Aorta (tissue), 5 donors: Measurements from ENCODE around the gene GATB. TPM values are rescaled to one million over a fixed set of nuclear protein-coding genes. Genes with fewer than 3 reads are reported as not detected.

ENCODE experiments used
- ATAC-seq: fragments of 200-7000 bp; cut with Tn5 transposase; one replicate; pipeline ENCODE4 v1.9.1; 2022; ENCODE audit warnings: moderate library complexity; ENCODE audit not compliant: low FRiP score
- DNase-seq, 2 donors: peaks; one replicate each; pipeline ENCODE4 v3.0.0-alpha.2; 2020
- H3K27ac ChIP-seq, 2 donors: one replicate each; pipeline ENCODE4 v1.5.1; 2013; ENCODE audit warnings: low read length in 2 of 2, mild to moderate bottlenecking in 2 of 2, moderate library complexity in 2 of 2, control low read depth in 1 of 2, inconsistent platforms in 1 of 2, low read depth in 1 of 2
- H3K27me3 ChIP-seq, 2 donors: one replicate each; pipeline ENCODE4 v1.6.1; 2013; ENCODE audit warnings: control low read depth in 1 of 2, low read length in 1 of 2, mild to moderate bottlenecking in 1 of 2, moderate library complexity in 1 of 2; ENCODE audit not compliant: insufficient read depth in 2 of 2, control insufficient read depth in 1 of 2
- H3K36me3 ChIP-seq, 2 donors: one replicate each; pipeline ENCODE4 v1.6.1; 2013; ENCODE audit warnings: control low read depth in 1 of 2, low read length in 1 of 2, mild to moderate bottlenecking in 1 of 2; ENCODE audit not compliant: insufficient read depth in 2 of 2, control insufficient read depth in 1 of 2
- H3K4me1 ChIP-seq, 2 donors: one replicate each; pipeline ENCODE4 v1.6.1; 2013; ENCODE audit warnings: low read length in 2 of 2, control low read depth in 1 of 2, mild to moderate bottlenecking in 1 of 2, moderate library complexity in 1 of 2; ENCODE audit not compliant: insufficient read depth in 2 of 2, control insufficient read depth in 1 of 2
- H3K4me3 ChIP-seq, 2 donors: one replicate each; pipeline ENCODE4 v1.5.1; 2013; ENCODE audit warnings: low read length in 2 of 2, control low read depth in 1 of 2, mild to moderate bottlenecking in 1 of 2
- H3K9me3 ChIP-seq: one replicate; pipeline ENCODE4 v1.6.1; 2013; ENCODE audit warnings: mild to moderate bottlenecking, low read length; ENCODE audit not compliant: control insufficient read depth
- WGBS, 2 donors: extraction: QIAGEN DNeasy Blood & Tissue Kit; methylation state at CpG; one replicate each; pipeline ENCODE4 v1.1.7; 2013; 5-methylcytosine and 5-hydroxymethylcytosine counted together
- intact Hi-C, 2 donors: fragments of 100-400 bp; cut with DNase I; formaldehyde crosslinking; loops; one replicate each; pipeline versions ENCODE4 v1.14.2 to v1.15.0; 2022
- polyA plus RNA-seq, 2 donors: library from polyadenylated mRNA; stranded (reverse); fragments of 200-250 nt; gene quantifications; one replicate each; pipeline ENCODE4 v1.2.3, GENCODE V29; 2013
- total RNA-seq, 2 donors: library from RNA; stranded (reverse); fragmentation: NEBNext Ultra II Directional; extraction: Animal tissue kit (Norgen Biotek cat#: 25700); gene quantifications; one replicate each; pipeline ENCODE4 v1.2.1, GENCODE V29; 2021
- donor health status: healthy with polysubstance abuse.
- donor health status: Bipolar disorder and iron deficiency.
- donor health status: DM: no; HTN: no; CAD: no.
- donor health status: DM: no; HTN: no; CAD: no.
- donor health status: DM: yes; HTN: yes; CAD: no.

Gene GATB
- total and polyA plus RNA-seq, 4 donors: 5.2 to 13.0 (median 8.2) TPM

DNA sequence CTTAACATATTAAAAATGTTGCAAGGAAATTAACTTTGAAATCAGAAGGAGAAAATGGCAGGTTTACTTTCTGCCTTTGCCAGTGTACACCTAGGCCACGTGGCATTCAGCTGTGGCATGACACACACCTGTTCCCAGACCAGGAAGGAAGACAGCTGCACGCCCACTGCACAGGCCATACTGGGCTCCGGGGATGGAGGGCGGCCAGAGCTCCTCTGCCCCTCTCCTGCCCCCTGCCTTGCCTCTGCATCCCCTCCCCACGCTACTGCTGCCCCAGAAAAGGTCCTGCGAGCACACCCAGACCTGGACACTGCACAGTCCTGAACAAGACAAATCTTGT is 68.4 kb downstream of the GATB start:
- no peaks in the 10 kb centered on the region for H3K36me3 ChIP-seq
- no peaks in the 10 kb centered on the region for H3K9me3 ChIP-seq
- no peak overlapping the region for H3K27ac ChIP-seq
- no peak overlapping the region for H3K4me3 ChIP-seq
- no peaks in the 10 kb centered on the region for H3K4me1 ChIP-seq
- DNase-seq: no peak
- 92 to 93% methylated on average over 6 of the region's 6 CpGs for WGBS, 2 donors
- H3K27me3 ChIP-seq: no peaks in the 10 kb centered on the region
- ATAC-seq: no peak
- intact Hi-C loops: no loop called here

DNA sequence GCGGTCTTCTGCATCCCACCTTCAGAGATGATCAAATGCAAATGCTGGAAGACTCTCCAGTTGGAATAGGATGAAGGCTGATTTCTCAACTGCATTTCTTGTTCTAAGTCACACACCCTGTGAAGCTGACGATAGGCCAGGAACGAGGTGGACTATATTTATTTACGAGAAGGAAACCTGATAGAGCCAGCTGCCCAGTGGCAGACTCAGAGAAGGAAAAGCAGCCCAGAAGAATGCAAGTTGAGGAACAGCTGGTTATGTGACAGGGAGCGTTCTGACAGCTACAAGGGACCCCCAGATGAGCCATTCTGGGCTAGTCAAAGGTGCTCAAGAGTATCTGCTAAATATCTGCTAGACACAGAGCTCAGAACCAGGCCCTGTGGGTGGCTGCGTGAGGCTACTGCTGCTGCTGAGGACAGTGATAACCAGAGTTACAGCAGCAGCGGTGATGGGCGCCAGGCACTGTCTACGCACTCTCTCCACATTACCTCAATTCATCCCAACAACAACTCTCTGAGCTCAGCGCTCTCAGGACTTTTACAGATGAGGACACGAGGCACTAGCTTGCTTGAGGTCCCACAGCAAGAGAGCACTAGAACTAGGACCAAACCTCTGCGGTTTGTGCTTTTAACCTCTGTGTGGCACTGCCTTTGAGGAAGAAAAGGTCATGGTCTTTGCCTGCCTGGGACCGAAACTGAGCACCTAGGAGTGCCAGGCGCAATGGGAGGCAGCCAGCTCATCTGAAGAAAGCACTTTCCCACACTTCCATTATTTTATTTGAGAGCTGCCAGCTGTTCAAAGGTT is 69.0 kb downstream of the GATB start:
- Histone ChIP-seq H3K36me3 (no peaks in the 10 kb centered on the region), H3K4me3 (no peak overlapping the region), H3K27me3 (no peaks in the 10 kb centered on the region), H3K27ac (no peak overlapping the region), H3K4me1 (no peaks in the 10 kb centered on the region), H3K9me3 (no peaks in the 10 kb centered on the region)
- ATAC-seq: no peak
- 87 to 88% methylated on average over 14 of the region's 14 CpGs for WGBS, 2 donors
- no peak for DNase-seq
- intact Hi-C loops: no loop called here

DNA sequence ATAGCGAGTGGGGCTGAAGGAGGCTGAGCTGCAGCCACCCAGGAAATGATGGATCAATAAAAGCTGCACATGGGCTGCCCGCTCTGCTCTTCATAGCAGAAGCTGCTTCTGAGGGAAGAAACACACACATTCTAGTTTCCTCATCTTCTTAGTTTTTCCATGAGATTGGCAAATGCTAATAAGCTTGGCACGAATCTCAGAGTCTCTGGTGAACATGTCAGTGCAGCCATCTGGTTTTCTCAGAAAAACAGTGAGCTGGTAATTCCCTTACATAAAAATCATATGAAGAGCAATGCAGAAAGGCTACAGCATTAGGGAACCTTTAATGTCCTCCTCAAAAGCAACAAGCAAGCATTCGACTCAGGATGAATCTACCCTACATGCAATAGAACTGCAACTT is 69.9 kb downstream of the GATB start:
- intact Hi-C loops: no loop called here
- no peak overlapping the region for H3K27ac ChIP-seq
- no peaks in the 10 kb centered on the region for H3K27me3 ChIP-seq
- no peaks in the 10 kb centered on the region for H3K36me3 ChIP-seq
- H3K9me3 ChIP-seq: no peaks in the 10 kb centered on the region
- no peaks in the 10 kb centered on the region for H3K4me1 ChIP-seq
- no peak for DNase-seq
- 67 to 70% methylated on average over 4 of the region's 4 CpGs for WGBS, 2 donors
- no peak for ATAC-seq
- no peak overlapping the region for H3K4me3 ChIP-seq

DNA sequence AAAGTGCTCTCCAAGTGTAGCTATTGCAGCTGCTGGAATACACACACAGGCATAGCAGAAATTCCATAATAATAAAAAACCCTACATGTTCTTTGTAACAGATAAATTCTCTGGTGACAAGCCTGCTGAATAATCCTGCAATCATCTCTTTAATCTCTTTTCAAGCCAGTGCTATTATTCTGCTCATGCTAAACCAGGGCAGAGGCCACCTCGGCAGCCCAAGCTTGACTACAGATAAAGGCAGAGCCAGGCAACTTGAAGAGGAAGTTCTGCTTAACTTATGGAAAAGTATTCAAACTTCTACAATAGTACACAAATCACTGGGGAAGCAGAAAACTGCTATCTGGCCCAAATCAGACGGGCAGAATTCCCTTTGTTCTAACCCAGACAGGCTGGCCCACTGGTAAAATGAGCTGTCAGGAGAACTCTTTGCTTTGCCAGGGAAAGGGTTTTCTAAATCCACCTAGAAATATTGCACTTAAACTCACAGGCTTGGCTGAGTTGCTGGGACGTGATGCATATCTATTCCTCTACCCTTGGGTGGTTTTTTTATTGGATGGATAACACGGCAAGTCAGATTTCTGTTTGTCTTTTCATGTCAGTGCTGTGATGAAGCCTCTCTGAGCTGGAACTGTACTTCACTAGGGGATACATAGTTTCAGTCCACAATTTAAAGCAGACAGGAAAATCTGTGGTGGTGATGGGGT is 70.5 kb downstream of the GATB start:
- H3K9me3 ChIP-seq: no peaks in the 10 kb centered on the region
- ATAC-seq: no peak
- intact Hi-C loops: no loop called here
- H3K27me3 ChIP-seq: no peaks in the 10 kb centered on the region
- H3K36me3 ChIP-seq: no peaks in the 10 kb centered on the region
- 42 to 48% methylated on average over 4 of the region's 4 CpGs for WGBS, 2 donors
- H3K4me3 ChIP-seq: no peak overlapping the region
- H3K4me1 ChIP-seq: no peaks in the 10 kb centered on the region
- no peak overlapping the region for H3K27ac ChIP-seq
- DNase-seq: no peak

DNA sequence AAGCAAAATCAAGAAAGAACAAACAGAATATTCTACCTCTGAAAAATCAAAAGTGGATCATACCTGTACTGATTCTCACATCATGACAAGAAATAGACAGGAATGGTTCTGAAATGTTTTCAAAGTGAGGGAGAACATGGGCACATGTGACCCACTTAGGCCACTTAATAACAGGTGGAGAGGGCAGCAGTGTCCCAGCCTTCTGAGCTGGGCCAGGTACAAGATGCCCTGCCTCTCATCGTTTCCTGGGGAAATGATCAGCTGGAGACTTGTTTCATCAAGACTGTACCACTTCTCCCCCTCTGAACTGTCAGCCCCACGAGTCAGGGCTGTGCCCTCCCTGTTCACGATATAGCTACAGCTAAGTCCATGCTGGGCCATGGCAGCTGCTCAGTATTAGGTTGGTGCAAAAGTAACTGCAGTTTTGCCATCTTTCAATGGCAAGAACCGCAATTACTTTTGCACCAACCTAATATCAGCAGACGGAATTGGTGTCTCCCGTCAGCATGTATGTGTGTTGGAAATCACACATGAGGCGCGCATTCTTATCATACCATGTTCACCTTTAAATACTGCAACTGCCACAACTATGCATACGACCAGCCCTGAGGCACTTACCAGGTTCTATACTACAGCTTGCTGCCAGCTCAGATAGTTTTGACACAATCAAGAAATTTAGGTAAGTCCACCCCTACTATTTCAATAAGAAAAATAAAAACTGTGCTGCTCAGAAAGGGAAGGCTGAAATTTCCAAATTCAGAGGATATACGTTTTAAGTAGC is 71.4 kb downstream of the GATB start:
- Histone ChIP-seq H3K9me3 (no peaks in the 10 kb centered on the region), H3K27ac (no peak overlapping the region), H3K4me1 (no peaks in the 10 kb centered on the region), H3K27me3 (no peaks in the 10 kb centered on the region), H3K4me3 (no peak overlapping the region), H3K36me3 (no peaks in the 10 kb centered on the region)
- DNase-seq: no peak
- intact Hi-C loops: no loop called here
- WGBS, 2 donors: 88 to 92% methylated on average over 10 of the region's 10 CpGs
- ATAC-seq: no peak

DNA sequence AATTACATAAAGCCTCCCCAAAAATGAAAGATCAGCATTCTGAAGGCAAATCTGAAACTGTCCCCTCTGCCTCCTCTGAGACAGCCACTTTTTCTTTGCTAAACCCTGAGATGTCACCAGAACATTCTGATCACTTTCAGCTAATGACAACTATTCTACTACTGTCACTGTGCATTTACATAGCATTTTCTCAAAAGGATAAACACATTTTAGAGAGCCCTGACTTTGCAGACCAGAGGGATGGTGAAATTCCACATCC is 72.1 kb downstream of the GATB start:
- no peaks in the 10 kb centered on the region for H3K27me3 ChIP-seq
- no peaks in the 10 kb centered on the region for H3K4me1 ChIP-seq
- H3K36me3 ChIP-seq: no peaks in the 10 kb centered on the region
- no peak overlapping the region for H3K27ac ChIP-seq
- DNase-seq: no peak
- no peak overlapping the region for H3K4me3 ChIP-seq
- no peaks in the 10 kb centered on the region for H3K9me3 ChIP-seq
- no peak for ATAC-seq
- intact Hi-C loops: no loop called here

DNA sequence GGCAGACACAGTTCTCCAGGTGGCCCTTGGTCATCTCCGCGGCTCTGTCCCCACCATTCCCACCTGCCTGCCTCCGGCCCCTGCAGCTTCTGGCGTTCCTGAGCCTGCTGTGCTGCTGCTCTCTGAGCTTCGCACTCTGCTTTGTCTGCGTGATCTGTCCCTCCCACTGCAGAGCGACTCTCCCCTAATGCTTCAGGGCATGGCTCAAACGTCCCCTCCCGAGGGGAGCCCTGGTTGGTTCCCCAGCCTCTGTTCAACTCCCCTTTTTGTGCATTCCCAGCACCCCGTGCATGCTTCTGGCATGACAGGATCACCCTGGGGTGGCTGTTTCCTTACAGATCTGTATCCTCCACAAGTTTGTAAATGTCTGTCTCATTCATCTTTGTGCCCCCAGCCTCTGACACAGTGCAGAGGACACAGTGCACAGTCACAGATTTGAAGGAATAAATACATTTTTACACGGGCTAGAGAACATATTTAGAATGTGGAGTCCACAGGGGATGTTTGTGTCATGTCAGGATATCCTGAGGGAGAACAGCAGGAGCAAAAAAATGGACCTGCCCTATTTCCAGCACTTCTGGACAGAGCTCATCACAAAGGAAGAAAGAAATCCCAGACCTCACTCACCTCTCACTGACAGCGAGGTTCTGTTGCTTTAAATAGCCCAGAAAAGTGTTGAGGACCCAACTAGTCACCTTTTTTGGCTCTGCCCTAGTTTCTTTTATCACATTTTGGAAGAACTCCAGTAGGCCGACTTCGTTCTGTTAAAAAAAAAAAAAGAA is 72.6 kb downstream of the GATB start:
- H3K4me1 ChIP-seq: no peaks in the 10 kb centered on the region
- H3K36me3 ChIP-seq: no peaks in the 10 kb centered on the region
- no peak overlapping the region for H3K4me3 ChIP-seq
- H3K27me3 ChIP-seq: no peaks in the 10 kb centered on the region
- WGBS, 2 donors: 59 to 66% methylated on average over 14 of the region's 14 CpGs
- no peak overlapping the region for H3K27ac ChIP-seq
- ATAC-seq (no peak), DNase-seq (no peak)
- intact Hi-C loops: no loop called here
- H3K9me3 ChIP-seq: no peaks in the 10 kb centered on the region

DNA sequence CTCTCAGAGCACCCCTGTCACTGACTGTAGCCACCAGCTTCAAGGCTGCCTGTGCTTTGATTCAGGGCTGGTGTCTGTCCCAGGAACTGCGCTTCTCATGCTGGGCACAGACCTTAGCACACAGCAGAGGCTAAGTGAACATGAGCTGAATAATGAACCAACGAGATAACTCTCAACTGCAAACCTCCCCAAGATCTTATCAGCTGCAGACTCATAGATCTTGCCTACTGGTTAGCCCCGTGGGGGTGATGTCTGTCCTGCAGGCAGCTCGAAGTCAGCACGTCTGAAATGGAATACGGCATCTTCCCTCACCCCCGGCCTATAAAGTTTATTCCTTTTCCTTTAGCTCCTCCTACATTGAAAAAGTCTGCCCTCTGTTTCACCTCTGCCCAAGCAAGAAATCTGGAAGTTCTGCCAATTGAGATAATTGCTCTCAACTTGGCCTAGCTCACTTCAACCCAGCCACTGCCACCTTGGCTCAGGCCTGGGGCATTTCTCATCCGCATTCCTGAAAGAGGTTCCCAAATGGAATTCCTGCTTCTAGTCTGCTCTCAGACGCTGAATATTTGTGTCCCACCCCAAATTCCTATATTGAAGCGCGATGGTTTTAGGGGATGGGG is 73.7 kb downstream of the GATB start:
- ATAC-seq (no peak), DNase-seq (no peak)
- intact Hi-C loops: no loop called here
- 68 to 78% methylated on average over 11 of the region's 11 CpGs for WGBS, 2 donors
- Histone ChIP-seq H3K36me3 (no peaks in the 10 kb centered on the region), H3K27me3 (no peaks in the 10 kb centered on the region), H3K27ac (no peak overlapping the region), H3K9me3 (no peaks in the 10 kb centered on the region), H3K4me3 (no peak overlapping the region), H3K4me1 (no peaks in the 10 kb centered on the region)
